Activated CD4-positive, alpha-beta T cell treated with anti-CD3 and anti-CD28 coated beads, Interleukin-2, amount 50 U/mL, for 4 hours (primary cell): Measurements from ENCODE around the gene UNKL.
"Not testable (repeated sequence)": the region's sequence is repeated elsewhere in the genome, so short reads cannot be mapped to it uniquely, and the experiment has no call there.

Source experiments
- DNase-seq, 2 experiments: peaks; one replicate each; pipeline ENCODE4 v3.0.0-alpha.2; 2020

UNKL gene

GRCh38 chr16:1335211-1335971 lies 79.1 kb downstream of the UNKL start:
- DNase-seq, result no peak

- DNase-seq, result no peak
Observed at GRCh38 chr16:1334739-1335138, 79.8 kb downstream of the UNKL start.

DNA sequence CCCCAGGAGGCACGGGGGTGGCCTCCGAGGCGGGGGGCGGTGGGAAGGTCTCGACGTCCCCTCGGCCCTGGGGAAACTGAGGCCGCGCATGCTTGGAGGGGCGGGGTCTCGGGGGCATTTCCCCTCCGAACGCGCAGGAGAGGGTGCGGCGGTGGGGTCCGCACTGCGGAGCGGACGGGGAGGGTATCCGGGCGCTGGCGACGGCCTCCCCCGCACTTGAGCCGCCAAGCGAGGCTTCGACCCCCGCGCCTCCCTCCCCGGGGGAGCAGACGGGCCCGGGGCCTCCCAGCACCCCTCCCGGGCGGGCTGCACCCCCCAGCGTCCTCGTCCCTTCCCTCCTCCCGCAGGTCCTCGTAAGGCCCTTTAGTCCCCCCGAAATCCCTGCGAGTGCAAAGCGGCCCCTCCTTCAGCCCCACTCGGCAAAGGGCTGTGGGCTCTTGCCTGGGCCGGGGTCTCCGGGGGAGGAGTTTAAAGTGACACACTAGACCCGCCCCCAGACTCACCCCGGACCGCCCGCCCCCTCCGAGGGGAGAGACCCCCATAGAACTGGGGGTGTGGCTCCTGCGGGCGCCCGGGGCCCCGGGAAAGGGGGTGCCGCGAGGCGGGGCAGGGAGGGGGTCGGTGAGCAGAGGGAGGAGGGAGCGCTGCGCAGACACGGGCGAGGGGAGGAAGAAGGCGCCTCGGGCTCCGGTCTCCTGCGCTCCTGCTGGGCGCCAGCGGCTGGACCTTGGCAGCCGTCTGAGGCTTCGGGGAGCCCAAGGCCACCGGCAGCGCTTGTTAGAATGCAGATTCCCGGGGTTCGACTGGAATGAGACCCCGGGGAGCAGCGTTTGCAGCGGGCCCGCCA lies 80.4 kb downstream of the UNKL start:
- no peak for DNase-seq

DNA sequence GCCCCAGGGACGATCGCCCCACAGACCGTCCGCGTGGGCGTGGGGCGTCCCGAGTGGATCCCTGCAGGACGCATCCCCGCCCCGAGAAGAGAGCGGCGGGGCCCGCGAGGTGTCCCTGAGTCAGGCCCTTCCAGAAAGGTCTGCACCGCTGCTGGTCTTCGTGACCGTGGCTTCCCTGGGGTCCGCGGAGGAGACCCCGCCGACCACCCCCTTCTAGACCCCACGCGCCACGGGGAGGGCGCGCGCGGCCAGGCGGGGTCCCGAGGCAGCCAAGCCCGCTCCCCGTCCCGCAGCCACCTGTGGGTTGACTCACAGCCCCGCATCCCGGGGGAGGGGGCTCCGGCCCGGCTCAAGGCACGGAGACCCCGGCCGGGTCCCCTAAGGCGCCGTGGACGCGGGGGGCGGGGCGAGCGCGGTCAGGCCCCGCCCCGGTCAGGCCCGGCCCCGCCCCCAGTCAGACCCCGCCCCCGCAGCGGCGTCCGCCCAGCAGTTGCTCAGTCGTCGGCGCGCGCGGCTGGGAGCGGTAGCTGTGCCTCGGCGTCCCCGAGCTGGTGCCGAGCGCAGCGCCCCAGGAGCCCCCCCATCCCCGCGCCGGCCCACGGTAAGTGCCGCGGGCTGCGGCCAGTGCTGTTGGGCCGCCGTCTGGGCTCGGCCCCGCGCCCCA lies 81.2 kb downstream of the UNKL start, which contains the start of gene BAIAP3:
Gene BAIAP3 (plus strand): TSS at position 497 of the 664 bp plus-strand sequence. CDS start 4,905 bp downstream, outside the sequence.
- DNase-seq, result peak in 1 of 2 experiments; percentile 24

- DNase-seq, result no peak
Observed at GRCh38 chr16:1332618-1333148, 81.8 kb downstream of the UNKL start.

DNA sequence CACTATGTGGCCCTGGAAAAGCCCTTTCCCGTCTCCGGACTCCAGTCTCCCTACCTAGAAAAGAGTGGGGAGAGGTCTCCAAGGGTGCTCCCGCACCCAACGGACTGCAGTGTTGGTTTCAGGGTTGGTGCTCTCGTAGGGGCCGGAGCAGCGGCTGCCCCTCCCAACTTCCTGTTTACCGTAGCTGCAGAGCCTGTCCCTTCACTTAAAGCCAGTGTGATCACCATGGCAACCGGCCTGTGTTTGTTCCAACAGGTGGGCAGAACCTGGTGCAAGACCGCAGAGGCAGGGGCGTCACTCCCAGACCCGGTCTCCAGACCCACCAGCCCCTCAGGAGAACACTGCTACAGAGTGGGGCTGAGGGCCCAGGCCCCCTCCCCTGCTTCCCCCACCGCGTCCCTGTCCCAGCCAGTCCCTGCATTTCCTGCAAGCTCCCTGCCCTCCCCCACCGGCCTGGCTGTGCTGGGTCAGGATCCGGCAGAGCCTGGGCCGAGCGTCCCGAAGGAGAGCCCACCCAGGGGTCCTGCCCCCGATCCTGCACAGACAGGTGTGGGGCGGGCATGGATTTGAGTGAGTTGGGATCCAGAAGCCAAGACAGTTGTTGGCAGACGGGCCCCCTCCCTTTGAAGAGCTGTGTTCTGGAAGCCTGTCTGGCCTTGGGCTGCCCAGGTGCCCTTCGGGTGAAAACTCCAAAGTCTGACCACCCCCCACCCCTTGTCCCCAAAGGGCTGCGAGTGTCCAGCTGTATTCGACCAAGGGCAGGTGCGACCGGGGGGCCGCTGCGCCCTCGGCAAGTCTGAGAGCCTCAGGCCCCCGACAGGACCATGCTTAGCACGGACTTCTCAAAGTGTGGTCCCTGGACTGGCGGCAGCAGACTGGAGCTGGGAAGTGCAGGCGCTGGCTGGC lies 82.5 kb downstream of the UNKL start:
- no peak for DNase-seq

- no peak for DNase-seq
Observed at GRCh38 chr16:1330931-1331711, 83.4 kb downstream of the UNKL start.

DNA sequence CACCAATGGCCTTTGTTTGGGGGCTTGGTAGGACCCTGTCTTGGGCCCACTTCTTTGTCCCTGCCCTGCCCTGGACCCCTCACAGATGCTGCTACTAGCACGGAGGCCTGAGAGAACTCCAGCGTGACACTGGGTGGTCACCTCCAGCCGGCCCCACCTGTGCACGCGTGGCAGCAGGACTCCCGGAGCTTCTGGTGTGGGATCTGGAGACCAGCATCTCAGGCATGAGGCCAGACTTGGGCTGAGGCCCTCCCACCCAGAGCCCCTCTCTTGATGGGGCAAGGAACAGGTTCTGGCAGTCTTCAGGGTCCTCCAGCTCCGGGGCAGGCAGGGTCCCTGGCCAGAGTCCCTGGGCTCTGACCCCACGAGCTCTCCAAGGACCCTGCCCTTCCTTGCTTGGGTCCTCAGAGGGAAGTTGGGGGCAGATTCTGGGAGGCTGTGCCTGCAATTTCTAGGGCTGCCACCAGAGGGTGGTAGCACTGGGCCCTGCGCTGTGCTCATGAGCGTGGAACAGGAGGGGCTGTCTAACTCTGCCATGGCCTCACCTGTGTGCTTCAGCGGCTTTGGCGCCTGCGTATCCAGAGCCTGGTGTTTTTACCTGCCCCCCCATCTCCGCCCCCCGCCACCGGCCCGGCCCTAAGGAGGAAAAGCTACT lies 84.1 kb downstream of the UNKL start:
- DNase-seq, result no peak

- DNase-seq, result not testable (repeated sequence)
Observed at GRCh38 chr16:1328961-1329360, 85.5 kb downstream of the UNKL start.

GRCh38 chr16:1328136-1328535 lies 86.4 kb downstream of the UNKL start:
- not testable (repeated sequence) for DNase-seq

GRCh38 chr16:1327619-1327947 lies 86.9 kb downstream of the UNKL start:
- no peak for DNase-seq

- DNase-seq, result no peak
Observed at GRCh38 chr16:1326946-1327618, 87.4 kb downstream of the UNKL start.

DNA sequence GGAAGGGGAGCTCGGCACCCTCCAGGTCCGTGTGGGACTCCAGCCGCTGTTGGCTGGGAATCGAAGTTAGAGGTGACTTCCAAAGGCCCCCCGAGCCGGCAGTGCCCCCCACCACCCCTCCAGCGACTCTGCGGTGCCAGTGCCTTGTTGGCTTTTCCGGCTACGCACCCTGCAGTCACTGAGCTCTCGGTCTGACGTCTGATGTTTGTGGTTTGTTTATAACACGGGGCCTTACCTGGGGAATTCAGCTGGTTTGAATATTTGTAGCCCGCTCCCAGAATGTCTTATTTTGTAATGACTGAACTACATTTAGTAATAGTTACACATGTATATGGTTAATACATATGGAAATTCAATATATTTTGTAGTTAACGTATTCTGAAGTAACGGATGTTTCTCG lies 88.1 kb downstream of the UNKL start:
- DNase-seq, result no peak

GRCh38 chr16:1325673-1326371 lies 88.7 kb downstream of the UNKL start:
- DNase-seq, result no peak

DNA sequence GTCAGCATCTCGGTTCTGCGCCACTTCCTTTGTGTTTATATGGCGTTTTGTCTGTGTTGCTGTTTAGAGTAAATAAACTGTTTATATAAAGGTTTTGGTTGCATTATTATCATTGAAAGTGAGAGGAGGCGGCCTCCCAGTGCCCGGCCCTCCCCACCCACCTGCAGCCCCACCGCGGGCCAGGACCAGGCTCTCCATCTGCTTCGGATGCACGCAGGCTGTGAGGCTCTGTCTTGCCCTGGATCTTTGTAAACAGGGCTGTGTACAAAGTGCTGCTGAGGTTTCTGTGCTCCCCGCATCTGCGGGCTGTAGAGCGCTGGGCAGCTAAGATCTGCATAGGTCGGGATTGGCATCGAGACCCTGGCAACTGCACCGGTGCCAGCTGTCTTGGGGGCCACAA lies 89.2 kb downstream of the UNKL start:
- DNase-seq, result no peak

GRCh38 chr16:1324286-1324826 lies 90.1 kb downstream of the UNKL start:
- DNase-seq, result no peak

DNA sequence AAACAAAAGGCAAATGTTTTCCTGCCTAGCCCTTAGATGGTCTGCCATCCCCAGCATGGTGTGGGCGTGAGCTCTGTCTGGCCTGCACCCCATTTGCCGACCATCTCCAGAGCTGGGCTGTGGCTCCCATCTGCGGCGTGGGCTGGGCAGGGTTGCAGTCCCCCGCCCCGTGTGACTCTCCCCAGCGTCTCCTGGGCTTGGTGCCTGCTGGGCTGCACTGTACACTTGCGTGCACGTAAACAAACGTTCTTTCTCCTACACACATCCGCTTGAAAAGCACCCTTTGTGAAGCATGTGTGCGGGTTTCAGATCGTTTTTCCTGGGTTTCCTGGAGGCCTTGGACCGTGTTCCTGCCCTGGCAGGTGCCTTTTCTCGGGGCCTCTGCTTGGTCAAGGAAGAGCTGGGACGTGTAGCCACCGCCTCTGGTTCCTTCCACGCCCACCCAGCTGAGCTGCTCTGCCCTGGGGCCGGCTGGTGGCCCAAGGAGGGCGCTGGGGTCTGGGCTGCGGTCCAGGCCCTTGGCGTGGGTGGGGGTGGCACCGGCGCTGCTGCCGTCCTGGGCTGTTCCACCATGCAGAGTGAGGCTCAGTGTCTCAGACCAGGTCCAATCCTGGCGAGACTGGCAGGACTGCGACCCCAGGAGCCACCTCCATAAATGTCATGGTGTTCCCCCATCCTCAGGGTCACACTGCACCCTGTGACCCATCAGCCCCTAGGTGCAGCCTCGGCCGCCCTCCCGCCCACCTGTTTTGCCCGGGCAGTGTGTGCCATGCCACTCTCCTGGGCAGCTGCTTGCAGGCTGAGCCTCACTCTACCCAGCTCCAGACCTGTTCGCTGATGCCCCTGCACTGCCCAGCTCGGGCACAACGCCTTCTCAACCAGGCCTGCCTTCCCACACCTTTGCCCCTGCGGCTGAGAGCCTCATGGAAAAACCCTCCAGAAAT lies 90.9 kb downstream of the UNKL start:
- DNase-seq, result no peak

GRCh38 chr16:1322407-1322806 lies 92.1 kb downstream of the UNKL start:
- no peak for DNase-seq
